Measurements from ENCODE around the gene TSEN34. TPM values are rescaled to one million over a fixed set of nuclear protein-coding genes. Genes with fewer than 3 reads are reported as not detected.
"Not testable (repeated sequence)": the region's sequence is repeated elsewhere in the genome, so short reads cannot be mapped to it uniquely, and the experiment has no call there.

The TSEN34 gene
- total RNA-seq, 2 donors from 2014 or later, result 36.7 to 37.0 TPM

- Histone ChIP-seq H3K9me3 (no peaks in the 10 kb centered on the region), H3K36me3 (peaks cover 3% of the 10 kb centered on the region), H3K27me3 (no peaks in the 10 kb centered on the region), H3K4me3 (peak overlapping the region; percentile 18 to 51), H3K27ac (no peak overlapping the region), H3K4me1 (peaks cover 0 to 49% of the 10 kb centered on the region in 2 donors)
- TF ChIP-seq, protein P1, sequence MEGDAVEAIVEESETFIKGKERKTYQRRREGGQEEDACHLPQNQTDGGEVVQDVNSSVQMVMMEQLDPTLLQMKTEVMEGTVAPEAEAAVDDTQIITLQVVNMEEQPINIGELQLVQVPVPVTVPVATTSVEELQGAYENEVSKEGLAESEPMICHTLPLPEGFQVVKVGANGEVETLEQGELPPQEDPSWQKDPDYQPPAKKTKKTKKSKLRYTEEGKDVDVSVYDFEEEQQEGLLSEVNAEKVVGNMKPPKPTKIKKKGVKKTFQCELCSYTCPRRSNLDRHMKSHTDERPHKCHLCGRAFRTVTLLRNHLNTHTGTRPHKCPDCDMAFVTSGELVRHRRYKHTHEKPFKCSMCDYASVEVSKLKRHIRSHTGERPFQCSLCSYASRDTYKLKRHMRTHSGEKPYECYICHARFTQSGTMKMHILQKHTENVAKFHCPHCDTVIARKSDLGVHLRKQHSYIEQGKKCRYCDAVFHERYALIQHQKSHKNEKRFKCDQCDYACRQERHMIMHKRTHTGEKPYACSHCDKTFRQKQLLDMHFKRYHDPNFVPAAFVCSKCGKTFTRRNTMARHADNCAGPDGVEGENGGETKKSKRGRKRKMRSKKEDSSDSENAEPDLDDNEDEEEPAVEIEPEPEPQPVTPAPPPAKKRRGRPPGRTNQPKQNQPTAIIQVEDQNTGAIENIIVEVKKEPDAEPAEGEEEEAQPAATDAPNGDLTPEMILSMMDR (IDR thresholded peaks at IDR 0.05), result no peak
- no peak for DNase-seq (ENCODE audit: low spot score)
Observed at GRCh38 chr19:54162884-54163283, 28.2 kb upstream of the TSEN34 start.

DNA sequence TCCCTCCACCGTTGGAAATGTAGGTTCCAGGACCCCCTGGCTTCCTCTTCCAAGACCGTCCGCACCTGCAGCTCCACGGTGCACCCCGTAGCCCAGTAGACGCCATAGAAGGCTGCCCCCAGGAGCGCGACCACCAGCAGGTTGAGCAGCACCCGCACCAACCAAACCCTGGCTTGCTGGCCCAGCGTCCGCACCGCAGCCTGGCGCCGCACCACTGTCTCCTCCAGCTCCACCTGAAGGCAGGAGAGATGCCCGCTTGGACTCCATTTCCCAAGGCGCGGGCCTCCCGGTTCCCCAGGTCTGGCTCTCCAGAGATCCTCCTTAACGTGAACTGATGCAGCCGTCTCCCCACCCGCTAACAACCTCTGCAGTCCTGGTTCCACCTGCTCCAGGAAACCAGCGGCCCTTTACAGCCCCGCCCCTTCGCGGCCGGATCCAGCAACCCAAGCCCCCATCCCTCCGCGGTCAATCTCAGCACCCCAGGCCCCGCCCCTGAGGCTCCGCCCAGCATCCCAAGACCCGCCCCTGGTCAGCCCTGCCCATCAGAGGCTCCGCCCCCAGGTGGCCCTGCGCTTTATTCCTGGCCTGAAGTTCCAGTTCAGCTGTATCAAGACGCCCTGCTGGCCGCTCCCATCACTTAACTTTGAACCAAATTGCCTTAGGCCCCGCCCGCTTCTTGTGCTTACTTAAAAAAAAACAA, 26.6 kb upstream of the TSEN34 start:
- no peaks in the 10 kb centered on the region for H3K9me3 ChIP-seq
- H3K4me3 ChIP-seq, result no peak overlapping the region
- H3K27ac ChIP-seq, result no peak overlapping the region
- no peaks in the 10 kb centered on the region for H3K36me3 ChIP-seq
- no peaks in the 10 kb centered on the region for H3K27me3 ChIP-seq
- H3K4me1 ChIP-seq, result peaks cover 0 to 43% of the 10 kb centered on the region in 2 donors
- TF ChIP-seq, protein P1 (IDR thresholded peaks at IDR 0.05), result no peak
- DNase-seq (ENCODE audit: low spot score), result peak; percentile 68

DNA sequence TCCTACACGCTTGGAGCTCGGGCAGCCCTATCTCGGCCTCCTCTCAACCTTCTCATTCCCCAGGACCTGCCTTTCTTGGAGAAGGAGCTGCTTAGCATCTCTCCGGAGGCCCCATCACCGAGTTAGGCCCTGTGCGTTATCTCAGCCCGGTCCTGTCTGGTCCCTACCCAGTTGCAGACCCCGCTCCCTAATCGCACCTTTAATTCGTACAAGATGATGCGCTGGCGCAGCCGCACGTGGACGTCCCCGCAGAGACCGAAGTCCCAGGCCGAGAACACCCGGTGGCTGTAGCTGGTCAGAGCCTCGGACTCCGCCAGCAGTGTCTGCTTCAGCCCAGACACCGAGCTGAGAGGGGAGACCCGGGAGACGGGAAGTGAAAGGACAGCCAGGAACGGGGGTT, 25.9 kb upstream of the TSEN34 start:
- TF ChIP-seq, protein P1 (IDR thresholded peaks at IDR 0.05), result no peak
- Histone ChIP-seq H3K27ac (no peak overlapping the region), H3K36me3 (no peaks in the 10 kb centered on the region), H3K4me1 (peaks cover 0 to 42% of the 10 kb centered on the region in 2 donors), H3K9me3 (no peaks in the 10 kb centered on the region), H3K27me3 (no peaks in the 10 kb centered on the region), H3K4me3 (no peak overlapping the region)
- no peak for DNase-seq (ENCODE audit: low spot score)

GRCh38 chr19:54168174-54168917, 22.8 kb upstream of the TSEN34 start:
- DNase-seq (ENCODE audit: low spot score), result peak; percentile 90
- Histone ChIP-seq H3K4me1 (peaks cover 0 to 22% of the 10 kb centered on the region in 2 donors), H3K9me3 (no peaks in the 10 kb centered on the region), H3K27me3 (peaks cover 0 to 3% of the 10 kb centered on the region in 2 donors), H3K4me3 (no peak overlapping the region), H3K27ac (no peak overlapping the region), H3K36me3 (no peaks in the 10 kb centered on the region)
- TF ChIP-seq, protein P1 (IDR thresholded peaks at IDR 0.05), result peak; percentile 75 to 82

DNA sequence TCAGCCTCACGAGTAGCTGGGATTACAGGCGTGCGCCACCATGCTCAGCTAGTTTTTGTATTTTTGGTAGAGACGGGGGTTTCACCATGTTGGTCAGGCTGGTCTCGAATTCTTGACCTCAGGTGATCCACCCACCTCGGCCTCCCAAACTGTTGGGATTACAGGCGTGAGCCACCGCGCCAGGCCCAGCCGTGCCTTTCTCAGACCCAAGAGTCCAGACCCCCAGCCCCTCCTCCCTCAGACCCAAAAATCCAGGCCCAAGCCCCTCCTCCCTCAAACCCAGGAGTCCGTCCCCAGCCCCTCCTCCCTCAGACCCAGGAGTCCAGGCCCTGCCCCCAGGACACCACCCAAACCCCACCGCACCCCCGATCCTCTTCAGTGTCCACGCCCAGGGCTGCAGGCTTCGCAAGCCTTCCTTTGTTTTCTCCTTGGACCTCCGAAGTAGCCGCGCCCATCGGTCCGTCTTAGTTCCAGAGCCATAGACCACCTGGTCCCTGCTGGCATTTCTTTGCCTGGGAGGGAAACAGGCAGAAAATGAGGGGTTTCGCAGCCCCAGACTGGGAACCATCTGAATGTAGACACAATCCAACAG, 21.9 kb upstream of the TSEN34 start:
- TF ChIP-seq, protein P1 (IDR thresholded peaks at IDR 0.05), result no peak
- DNase-seq (ENCODE audit: low spot score), result no peak
- H3K27ac ChIP-seq, result no peak overlapping the region
- peaks cover 0 to 3% of the 10 kb centered on the region in 2 donors for H3K27me3 ChIP-seq
- H3K9me3 ChIP-seq, result no peaks in the 10 kb centered on the region
- no peaks in the 10 kb centered on the region for H3K36me3 ChIP-seq
- H3K4me3 ChIP-seq, result no peak overlapping the region
- peaks cover 0 to 20% of the 10 kb centered on the region in 2 donors for H3K4me1 ChIP-seq

DNA sequence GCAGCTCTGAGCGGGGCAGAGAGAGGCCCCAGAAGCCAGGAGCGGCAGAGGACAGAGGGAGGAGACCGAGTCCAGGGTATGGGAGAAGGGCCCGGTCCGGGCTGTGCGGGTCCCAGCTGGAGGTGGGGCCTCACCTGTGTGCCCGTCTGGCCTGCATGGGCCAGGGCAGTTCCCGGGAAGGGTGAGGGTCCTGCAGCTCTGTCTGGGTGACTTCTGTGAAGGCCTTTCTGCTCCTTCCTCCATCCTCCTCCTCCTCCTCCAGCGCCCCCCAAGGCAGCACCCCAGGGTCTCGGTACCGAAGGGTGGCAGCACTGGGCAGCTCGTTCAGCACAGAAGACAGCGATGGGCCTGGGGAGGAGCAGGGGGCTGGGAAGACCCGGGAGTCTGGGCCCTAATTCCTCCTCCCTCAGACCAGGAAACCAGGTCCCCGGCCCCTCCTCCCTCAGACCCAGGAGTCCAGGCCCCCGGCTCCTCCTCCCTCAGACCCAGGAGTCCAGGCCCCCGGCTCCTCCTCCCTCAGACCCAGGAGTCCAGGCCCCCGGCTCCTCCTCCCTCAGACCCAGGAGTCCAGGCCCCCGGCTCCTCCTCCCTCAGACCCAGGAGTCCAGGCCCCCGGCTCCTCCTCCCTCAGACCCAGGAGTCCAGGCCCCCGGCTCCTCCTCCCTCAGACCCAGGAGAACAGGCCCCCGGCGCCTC, 19.2 kb upstream of the TSEN34 start:
- H3K9me3 ChIP-seq; DNase-seq (ENCODE audit: low spot score); H3K4me3 ChIP-seq; H3K27ac ChIP-seq; H3K27me3 ChIP-seq; H3K36me3 ChIP-seq: not testable (repeated sequence)
- H3K4me1 ChIP-seq, result peaks cover 0 to 13% of the 10 kb centered on the region in 2 donors

All from right atrium auricular region (tissue), 2 donors.